Measurements from ENCODE around the gene ARMC2. TPM values are rescaled to one million over a fixed set of nuclear protein-coding genes. Genes with fewer than 3 reads are reported as not detected.
A peak's percentile ranks its signal among the peaks of the same experiment; 100 is the strongest.

The ARMC2 gene
- total RNA-seq, 3 donors from 2014 or later (not counting 1 experiment from before 2014, with no cell fraction given) = 9.4 to 13.8 (median 9.7) TPM

DNA sequence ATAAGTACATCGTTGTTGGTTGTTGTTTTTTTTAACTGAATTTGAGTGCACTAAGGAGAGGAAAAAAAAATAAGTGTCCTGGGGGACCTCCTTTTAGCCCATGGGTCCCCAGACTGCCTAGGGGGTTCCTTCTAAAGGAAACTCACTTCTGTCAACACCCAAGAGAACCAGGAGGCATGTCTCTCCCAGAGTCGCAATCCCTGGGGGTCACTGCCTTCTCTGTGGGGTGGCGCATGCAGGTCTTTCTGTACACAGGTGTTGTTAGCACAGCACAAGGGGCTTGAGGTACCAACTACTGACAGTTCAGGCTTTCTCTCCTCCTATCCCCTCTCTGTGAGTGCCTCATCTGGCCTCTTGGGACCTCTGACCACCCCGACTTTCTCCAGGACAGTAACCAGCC is 7.3 kb upstream of the ARMC2 start:
- Histone ChIP-seq H3K36me3 (ENCODE audit: control insufficient read depth, insufficient read depth, low read length) (no peaks in the 10 kb centered on the region), H3K4me3 (ENCODE audit: low read length) (no peak overlapping the region), H3K27ac (ENCODE audit: low read length) (no peak overlapping the region), H3K4me1 (ENCODE audit: control insufficient read depth, insufficient read depth, low read length) (peaks cover 32% of the 10 kb centered on the region), H3K27me3 (ENCODE audit: control insufficient read depth, insufficient read depth, low read length) (no peaks in the 10 kb centered on the region), H3K9me3 (ENCODE audit: control insufficient read depth, insufficient read depth, low read length) (no peaks in the 10 kb centered on the region)
- peaks cover 43 to 46% of the 10 kb centered on the region in 2 donors for H3K4me1 Mint-ChIP-seq
- ATAC-seq (no peak), DNase-seq (no peak)
- 88% methylated on average over 3 of the region's 4 CpGs for WGBS (ENCODE audit: insufficient coverage)
- no peaks in the 10 kb centered on the region for H3K27me3 Mint-ChIP-seq (ENCODE audit: low read depth in 2 of 2)
- intact Hi-C loops (cut with micrococcal nuclease) = no loop called here
- H3K4me3 Mint-ChIP-seq = no peak overlapping the region
- TF ChIP-seq, protein P1, sequence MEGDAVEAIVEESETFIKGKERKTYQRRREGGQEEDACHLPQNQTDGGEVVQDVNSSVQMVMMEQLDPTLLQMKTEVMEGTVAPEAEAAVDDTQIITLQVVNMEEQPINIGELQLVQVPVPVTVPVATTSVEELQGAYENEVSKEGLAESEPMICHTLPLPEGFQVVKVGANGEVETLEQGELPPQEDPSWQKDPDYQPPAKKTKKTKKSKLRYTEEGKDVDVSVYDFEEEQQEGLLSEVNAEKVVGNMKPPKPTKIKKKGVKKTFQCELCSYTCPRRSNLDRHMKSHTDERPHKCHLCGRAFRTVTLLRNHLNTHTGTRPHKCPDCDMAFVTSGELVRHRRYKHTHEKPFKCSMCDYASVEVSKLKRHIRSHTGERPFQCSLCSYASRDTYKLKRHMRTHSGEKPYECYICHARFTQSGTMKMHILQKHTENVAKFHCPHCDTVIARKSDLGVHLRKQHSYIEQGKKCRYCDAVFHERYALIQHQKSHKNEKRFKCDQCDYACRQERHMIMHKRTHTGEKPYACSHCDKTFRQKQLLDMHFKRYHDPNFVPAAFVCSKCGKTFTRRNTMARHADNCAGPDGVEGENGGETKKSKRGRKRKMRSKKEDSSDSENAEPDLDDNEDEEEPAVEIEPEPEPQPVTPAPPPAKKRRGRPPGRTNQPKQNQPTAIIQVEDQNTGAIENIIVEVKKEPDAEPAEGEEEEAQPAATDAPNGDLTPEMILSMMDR (IDR thresholded peaks at IDR 0.05) = no peak
- H3K9me3 Mint-ChIP-seq = no peaks in the 10 kb centered on the region
- peak overlapping the region in 1 of 2 donors; percentile 63 for H3K27ac Mint-ChIP-seq
- no peaks in the 10 kb centered on the region for H3K36me3 Mint-ChIP-seq

DNA sequence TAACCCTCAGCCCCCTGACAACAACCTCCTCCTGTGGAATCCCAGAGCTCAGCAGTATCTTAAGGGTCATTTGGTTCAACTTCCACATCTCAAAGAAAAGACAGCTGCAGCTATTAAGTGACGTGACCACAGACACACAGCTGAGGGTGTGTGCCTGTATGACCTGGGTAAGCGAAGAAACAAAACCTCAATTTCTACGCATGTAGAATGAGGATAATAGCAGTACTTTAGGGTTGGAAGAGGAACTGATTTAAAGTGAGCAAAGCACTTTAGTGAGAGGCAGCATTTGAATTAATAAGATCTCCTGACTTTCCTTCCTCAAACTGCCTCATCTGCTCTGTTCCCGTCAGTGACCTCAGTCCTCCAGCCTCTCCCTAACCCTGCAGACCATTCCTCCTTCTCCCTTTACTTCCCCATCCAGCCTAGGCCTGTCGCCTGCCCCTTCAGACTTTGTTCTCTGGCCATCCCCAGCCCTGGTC is 6.8 kb upstream of the ARMC2 start:
- DNase-seq (no peak), ATAC-seq (peak in 1 of 3 donors; percentile 36)
- no peaks in the 10 kb centered on the region for H3K9me3 ChIP-seq (ENCODE audit: control insufficient read depth, insufficient read depth, low read length)
- H3K4me1 Mint-ChIP-seq = peaks cover 40 to 44% of the 10 kb centered on the region in 2 donors
- WGBS (ENCODE audit: insufficient coverage) = 54% methylated on average over 5 of the region's 5 CpGs
- intact Hi-C loops (cut with micrococcal nuclease) = no loop called here
- no peak overlapping the region for H3K4me3 ChIP-seq (ENCODE audit: low read length)
- H3K27me3 Mint-ChIP-seq (ENCODE audit: low read depth in 2 of 2) = no peaks in the 10 kb centered on the region
- H3K27ac ChIP-seq (ENCODE audit: low read length) = no peak overlapping the region
- no peaks in the 10 kb centered on the region for H3K27me3 ChIP-seq (ENCODE audit: control insufficient read depth, insufficient read depth, low read length)
- H3K36me3 Mint-ChIP-seq = no peaks in the 10 kb centered on the region
- H3K4me1 ChIP-seq (ENCODE audit: control insufficient read depth, insufficient read depth, low read length) = peaks cover 32% of the 10 kb centered on the region
- no peaks in the 10 kb centered on the region for H3K36me3 ChIP-seq (ENCODE audit: control insufficient read depth, insufficient read depth, low read length)
- H3K9me3 Mint-ChIP-seq = no peaks in the 10 kb centered on the region
- no peak overlapping the region for H3K4me3 Mint-ChIP-seq
- TF ChIP-seq, protein P1 (IDR thresholded peaks at IDR 0.05) = no peak
- peak overlapping the region in 1 of 2 donors; percentile 63 for H3K27ac Mint-ChIP-seq

DNA sequence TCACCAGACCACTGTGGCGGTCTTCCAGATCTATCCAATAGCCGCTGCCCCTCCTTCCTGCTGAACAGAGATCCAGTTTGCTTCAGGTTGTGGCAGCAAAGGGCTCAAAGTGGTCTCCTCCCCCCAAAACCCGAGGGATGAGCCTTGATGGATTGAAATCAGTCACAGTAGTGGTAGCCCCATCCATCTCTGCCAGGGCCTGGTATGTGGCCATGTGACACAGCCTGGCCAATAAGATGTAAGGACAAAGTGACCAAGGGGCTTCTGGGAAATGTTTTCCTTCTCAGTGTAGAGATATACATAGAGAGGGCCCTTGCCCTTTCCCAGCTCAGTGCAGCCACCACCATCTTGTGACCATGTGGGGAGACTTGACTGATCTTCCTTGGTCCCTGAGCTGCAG is 4.1 kb upstream of the ARMC2 start:
- intact Hi-C loops (cut with micrococcal nuclease) = no loop called here
- no peak for ATAC-seq
- H3K9me3 ChIP-seq (ENCODE audit: control insufficient read depth, insufficient read depth, low read length) = no peaks in the 10 kb centered on the region
- H3K36me3 ChIP-seq (ENCODE audit: control insufficient read depth, insufficient read depth, low read length) = no peaks in the 10 kb centered on the region
- no peak overlapping the region for H3K4me3 ChIP-seq (ENCODE audit: low read length)
- H3K4me3 Mint-ChIP-seq = no peak overlapping the region
- H3K27ac ChIP-seq (ENCODE audit: low read length) = no peak overlapping the region
- no peaks in the 10 kb centered on the region for H3K27me3 Mint-ChIP-seq (ENCODE audit: low read depth in 2 of 2)
- TF ChIP-seq, protein P1 (IDR thresholded peaks at IDR 0.05) = no peak
- H3K36me3 Mint-ChIP-seq = no peaks in the 10 kb centered on the region
- H3K27me3 ChIP-seq (ENCODE audit: control insufficient read depth, insufficient read depth, low read length) = no peaks in the 10 kb centered on the region
- 92% methylated on average over 3 of the region's 3 CpGs for WGBS (ENCODE audit: insufficient coverage)
- H3K27ac Mint-ChIP-seq = no peak overlapping the region
- peaks cover 19 to 33% of the 10 kb centered on the region in 2 donors for H3K4me1 Mint-ChIP-seq
- no peak for DNase-seq
- peaks cover 22% of the 10 kb centered on the region for H3K4me1 ChIP-seq (ENCODE audit: control insufficient read depth, insufficient read depth, low read length)
- no peaks in the 10 kb centered on the region for H3K9me3 Mint-ChIP-seq

DNA sequence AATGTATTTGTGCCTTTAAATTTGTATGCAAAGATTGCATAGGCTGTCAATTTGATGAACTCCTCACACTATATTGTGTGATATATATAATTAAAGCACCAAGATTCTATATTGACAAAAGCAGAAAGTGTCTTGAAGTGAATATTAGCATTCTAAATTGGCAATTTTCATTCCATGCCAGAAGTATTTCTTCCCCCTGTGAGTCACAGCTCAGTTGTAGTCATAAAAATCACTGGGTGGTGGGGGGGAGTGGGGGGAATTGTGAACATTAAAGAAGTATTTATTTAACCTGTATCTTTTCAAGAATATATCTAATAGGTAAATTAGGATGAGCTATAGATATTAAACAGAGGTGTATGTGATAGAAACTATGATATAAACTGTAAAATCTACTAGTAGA is 3.1 kb upstream of the ARMC2 start:
- TF ChIP-seq, protein P1 (IDR thresholded peaks at IDR 0.05) = no peak
- H3K9me3 ChIP-seq (ENCODE audit: control insufficient read depth, insufficient read depth, low read length) = no peaks in the 10 kb centered on the region
- intact Hi-C loops (cut with micrococcal nuclease) = no loop called here
- H3K36me3 ChIP-seq (ENCODE audit: control insufficient read depth, insufficient read depth, low read length) = no peaks in the 10 kb centered on the region
- H3K27me3 ChIP-seq (ENCODE audit: control insufficient read depth, insufficient read depth, low read length) = no peaks in the 10 kb centered on the region
- no peak overlapping the region for H3K27ac ChIP-seq (ENCODE audit: low read length)
- peaks cover 19% of the 10 kb centered on the region for H3K4me1 ChIP-seq (ENCODE audit: control insufficient read depth, insufficient read depth, low read length)
- H3K4me3 ChIP-seq (ENCODE audit: low read length) = no peak overlapping the region
- ATAC-seq = no peak
- H3K4me3 Mint-ChIP-seq = no peak overlapping the region
- no peaks in the 10 kb centered on the region for H3K27me3 Mint-ChIP-seq (ENCODE audit: low read depth in 2 of 2)
- H3K9me3 Mint-ChIP-seq = no peaks in the 10 kb centered on the region
- no peaks in the 10 kb centered on the region for H3K36me3 Mint-ChIP-seq
- DNase-seq = no peak
- no peak overlapping the region for H3K27ac Mint-ChIP-seq
- H3K4me1 Mint-ChIP-seq = peaks cover 11 to 28% of the 10 kb centered on the region in 2 donors

Measured in natural killer cell (primary cell).